SK-N-SH (cell line): Measurements from ENCODE around the gene KIF4A. TPM values are rescaled to one million over a fixed set of nuclear protein-coding genes. Genes with fewer than 3 reads are reported as not detected.

Experiments
- polyA plus RNA-seq, 3 experiments: library from polyadenylated mRNA; depleted of rRNA; stranded (reverse); fragments of >200 nt; gene quantifications; 2 replicates each; pipeline ENCODE4 v1.2.3, GENCODE V29; 2012
- small RNA-seq, 7 experiments: library from RNA; depleted of rRNA; stranded (forward); fragments of <200 nt; gene quantifications; one replicate each; pipeline ENCODE3, GENCODE V24; 2012

Gene KIF4A
- polyA plus RNA-seq, 1 of the 3 experiments (the other 2 are of a cell fraction): 11.5 TPM

Small RNA genes within 50 kb of the gene (small RNA-seq; reads per million reads assigned to genes)
- gene RNA5SP507 (0 to 3.4 (median 0) reads per million in 7 experiments), gene RNU4-81P (0 reads per million in 7 experiments), gene RNY4P23 (0 to 5.7 (median 1.1) reads per million in 7 experiments)

Other genes with a start within 250 kb of the KIF4A start
- gene AWAT2, start 240.2 kb upstream of the KIF4A start, polyA plus RNA-seq (2012; rRNA removed): 0.13 and 0.15 TPM in 2 replicates
- gene OTUD6A, start 227.6 kb upstream of the KIF4A start, polyA plus RNA-seq (2012; rRNA removed): not detected in 2 replicates
- 49.4 and 59.9 TPM in 2 replicates for gene IGBP1, start 156.7 kb upstream of the KIF4A start, polyA plus RNA-seq (2012; rRNA removed)
- gene DGAT2L6, start 112.6 kb upstream of the KIF4A start, polyA plus RNA-seq (2012; rRNA removed): 0.05 TPM in 1 of 2 replicates, not detected in the other
- not detected in 2 replicates for gene AWAT1, start 55.4 kb upstream of the KIF4A start, polyA plus RNA-seq (2012; rRNA removed)
- gene P2RY4, start 29.9 kb upstream of the KIF4A start, polyA plus RNA-seq (2012; rRNA removed): 0.05 and 0.06 TPM in 2 replicates
- not detected in 2 replicates for gene ARR3, start 21.8 kb upstream of the KIF4A start, polyA plus RNA-seq (2012; rRNA removed)
- not detected in 2 replicates for gene RAB41, start 7.9 kb upstream of the KIF4A start, polyA plus RNA-seq (2012; rRNA removed)
- 169 and 190 TPM in 2 replicates for gene PDZD11, start 177 bp upstream of the KIF4A start, polyA plus RNA-seq (2012; rRNA removed)
- 0.06 and 0.08 TPM in 2 replicates for gene GDPD2, start 133.2 kb downstream of the KIF4A start, polyA plus RNA-seq (2012; rRNA removed)
- 11.7 TPM in 2 replicates for gene DLG3, start 154.7 kb downstream of the KIF4A start, polyA plus RNA-seq (2012; rRNA removed)